CD14-positive monocyte (primary cell): ENCODE measurements around the gene AKR1B1. TPM values are rescaled to one million over a fixed set of nuclear protein-coding genes. Genes with fewer than 3 reads are reported as not detected.

Source experiments
- DNase-seq, 3 donors: peaks; one replicate each; pipeline ENCODE4 v3.0.0-alpha.2; 2011 to 2022
- H2AFZ ChIP-seq: 2 replicates; pipeline ENCODE4 v1.6.0; 2012; ENCODE audit warnings: mild to moderate bottlenecking, low read depth, low read length, inconsistent platforms; ENCODE audit not compliant: insufficient read depth, poor library complexity, severe bottlenecking
- H3K27ac ChIP-seq, 2 donors: 1 replicate in 1 of 2; 2 replicates in 1 of 2; pipeline ENCODE4 v1.5.1; 2012 to 2013; ENCODE audit warnings: low read length in 2 of 2, control low read depth in 1 of 2, inconsistent platforms in 1 of 2, low read depth in 1 of 2, mild to moderate bottlenecking in 1 of 2
- H3K27me3 ChIP-seq, 2 donors: one replicate each; pipeline versions ENCODE4 v1.6.0 to v1.6.1; 2011 to 2013; ENCODE audit warnings: low read length in 2 of 2; ENCODE audit not compliant: control insufficient read depth in 2 of 2, insufficient read depth in 2 of 2
- H3K36me3 ChIP-seq, 2 donors: replicated peaks in 1 of 2; 1 replicate in 1 of 2; 2 replicates in 1 of 2; pipeline versions ENCODE4 v1.5.1 to v1.6.1; 2012 to 2013; ENCODE audit warnings: low read length in 2 of 2, control low read depth in 1 of 2, inconsistent platforms in 1 of 2, mild to moderate bottlenecking in 1 of 2; ENCODE audit not compliant: insufficient read depth in 2 of 2, control insufficient read depth in 1 of 2
- H3K4me1 ChIP-seq, 2 donors: 1 replicate in 1 of 2; 2 replicates in 1 of 2; pipeline versions ENCODE4 v1.5.1 to v1.6.1; 2012 to 2013; ENCODE audit warnings: low read length in 2 of 2, control low read depth in 1 of 2, inconsistent platforms in 1 of 2, mild to moderate bottlenecking in 1 of 2, moderate library complexity in 1 of 2; ENCODE audit not compliant: insufficient read depth in 2 of 2, control insufficient read depth in 1 of 2
- H3K4me2 ChIP-seq: replicated peaks from 2 replicates; pipeline ENCODE3; 2012; ENCODE audit warnings: low read length, moderate library complexity, mild to moderate bottlenecking; ENCODE audit not compliant: poor library complexity, severe bottlenecking; ENCODE audit errors: extremely low read depth
- H3K4me3 ChIP-seq, 3 experiments: fragments of 200-600 bp in 1 of 3; sonication (generic) in 1 of 3; replicated peaks in 1 of 3; 1 replicate in 2 of 3; 2 replicates in 1 of 3; pipeline ENCODE4 v1.5.1; 2011 to 2013; ENCODE audit warnings: low read length in 3 of 3, mild to moderate bottlenecking in 3 of 3, control low read depth in 2 of 3, low read depth in 2 of 3, inconsistent platforms in 1 of 3, moderate library complexity in 1 of 3
- H3K79me2 ChIP-seq: 2 replicates; pipeline ENCODE4 v1.6.0; 2012; ENCODE audit warnings: mild to moderate bottlenecking, control low read depth, inconsistent platforms, low read length, moderate library complexity; ENCODE audit not compliant: insufficient read depth
- H3K9ac ChIP-seq: 2 replicates; pipeline ENCODE4 v1.6.0; 2017; ENCODE audit warnings: low read length, mild to moderate bottlenecking; ENCODE audit not compliant: insufficient read depth, poor library complexity, severe bottlenecking
- H3K9me3 ChIP-seq, 2 donors: replicated peaks in 1 of 2; 1 replicate in 1 of 2; 2 replicates in 1 of 2; pipeline versions ENCODE4 v1.5.1 to v1.6.1; 2012 to 2013; ENCODE audit warnings: low read length in 2 of 2, control low read depth in 1 of 2; ENCODE audit not compliant: control insufficient read depth in 1 of 2, insufficient read depth in 1 of 2
- H4K20me1 ChIP-seq: 2 replicates; pipeline ENCODE4 v1.6.0; 2012; ENCODE audit warnings: mild to moderate bottlenecking, low read length, control low read depth, moderate library complexity; ENCODE audit not compliant: insufficient read depth
- H3K27ac Mint-ChIP-seq, 7 donors: one replicate each; pipeline ENCODE4 v1.8.0; 2020; ENCODE audit warnings: mild to moderate bottlenecking in 7 of 7, mixed read lengths in 7 of 7, moderate library complexity in 6 of 7, inconsistent platforms in 2 of 7
- H3K27me3 Mint-ChIP-seq, 3 donors: one replicate each; pipeline ENCODE4 v1.8.0; 2021 to 2022; ENCODE audit warnings: low read depth in 3 of 3, mild to moderate bottlenecking in 3 of 3, mixed read lengths in 3 of 3, moderate library complexity in 3 of 3, inconsistent platforms in 1 of 3
- H3K36me3 Mint-ChIP-seq, 2 donors: one replicate each; pipeline ENCODE4 v1.8.0; 2020; ENCODE audit warnings: mixed read lengths in 2 of 2, inconsistent platforms in 1 of 2, mild to moderate bottlenecking in 1 of 2
- H3K4me1 Mint-ChIP-seq: one replicate; pipeline ENCODE4 v1.8.0; 2020; ENCODE audit warnings: mild to moderate bottlenecking, mixed read lengths
- H3K4me3 Mint-ChIP-seq, 2 donors: one replicate each; pipeline ENCODE4 v1.8.0; 2020; ENCODE audit warnings: mild to moderate bottlenecking in 2 of 2, mixed read lengths in 2 of 2, moderate library complexity in 1 of 2
- H3K9me3 Mint-ChIP-seq, 7 donors: one replicate each; pipeline ENCODE4 v1.8.0; 2020 to 2022; ENCODE audit warnings: mixed read lengths in 7 of 7, mild to moderate bottlenecking in 6 of 7, moderate library complexity in 6 of 7, inconsistent platforms in 2 of 7
- WGBS: methylation state at CpG from one replicate; pipeline ENCODE4 v1.1.5; 2013; ENCODE audit warnings: missing lambda C conversion rate; ENCODE audit not compliant: insufficient coverage; 5-methylcytosine and 5-hydroxymethylcytosine counted together
- intact Hi-C, 2 donors: fragments of 100-400 bp; cut with micrococcal nuclease; formaldehyde crosslinking; loops; one replicate each; pipeline versions ENCODE4 v1.15.0 to v1.15.1; 2023
- polyA plus RNA-seq, 3 donors: library from polyadenylated mRNA; depleted of rRNA in 1 of 3; unstranded in 2 of 3; stranded (reverse) in 1 of 3; fragments of 300-500 nt in 2 of 3; fragments of >200 nt in 1 of 3; fragmentation: Illumina TruSeq in 2 of 3; gene quantifications; 1 replicate in 2 of 3; 2 replicates in 1 of 3; pipeline ENCODE4 v1.2.3, GENCODE V29; 2012 to 2021
- TF ChIP-seq, protein P1 (sequence below): fragments of 200-600 bp; IDR thresholded peaks from one replicate; pipeline ENCODE4 v1.8.0; 2022; ENCODE audit warnings: antibody characterized with exemption, mild to moderate bottlenecking

The AKR1B1 gene
- polyA plus RNA-seq, 3 donors = 50.1 to 66.4 (median 62.6) TPM

DNA sequence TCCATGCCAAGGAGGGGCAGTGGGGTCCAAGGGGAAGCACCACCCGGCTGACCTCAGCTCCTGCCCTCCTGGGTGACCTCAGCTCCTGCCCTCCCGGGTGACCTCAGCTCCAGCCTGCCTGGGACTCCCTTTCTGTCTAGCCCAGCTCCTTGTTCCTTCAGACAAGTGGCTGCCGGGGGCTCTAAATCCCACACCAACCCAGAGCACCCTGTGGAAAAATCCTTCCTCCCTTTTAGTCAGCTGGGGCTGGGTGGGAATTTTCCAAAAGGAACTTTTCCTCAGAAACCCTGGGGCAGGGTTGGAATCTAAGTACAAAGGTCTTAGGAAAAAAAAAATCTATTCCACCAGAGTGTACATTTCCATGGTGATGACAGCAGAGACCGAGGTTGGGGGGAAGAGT is 36.3 kb downstream of the AKR1B1 start:
- no peaks in the 10 kb centered on the region for H3K36me3 ChIP-seq
- no peak overlapping the region for H3K4me3 ChIP-seq
- H3K4me3 Mint-ChIP-seq = no peak overlapping the region
- TF ChIP-seq, protein P1, sequence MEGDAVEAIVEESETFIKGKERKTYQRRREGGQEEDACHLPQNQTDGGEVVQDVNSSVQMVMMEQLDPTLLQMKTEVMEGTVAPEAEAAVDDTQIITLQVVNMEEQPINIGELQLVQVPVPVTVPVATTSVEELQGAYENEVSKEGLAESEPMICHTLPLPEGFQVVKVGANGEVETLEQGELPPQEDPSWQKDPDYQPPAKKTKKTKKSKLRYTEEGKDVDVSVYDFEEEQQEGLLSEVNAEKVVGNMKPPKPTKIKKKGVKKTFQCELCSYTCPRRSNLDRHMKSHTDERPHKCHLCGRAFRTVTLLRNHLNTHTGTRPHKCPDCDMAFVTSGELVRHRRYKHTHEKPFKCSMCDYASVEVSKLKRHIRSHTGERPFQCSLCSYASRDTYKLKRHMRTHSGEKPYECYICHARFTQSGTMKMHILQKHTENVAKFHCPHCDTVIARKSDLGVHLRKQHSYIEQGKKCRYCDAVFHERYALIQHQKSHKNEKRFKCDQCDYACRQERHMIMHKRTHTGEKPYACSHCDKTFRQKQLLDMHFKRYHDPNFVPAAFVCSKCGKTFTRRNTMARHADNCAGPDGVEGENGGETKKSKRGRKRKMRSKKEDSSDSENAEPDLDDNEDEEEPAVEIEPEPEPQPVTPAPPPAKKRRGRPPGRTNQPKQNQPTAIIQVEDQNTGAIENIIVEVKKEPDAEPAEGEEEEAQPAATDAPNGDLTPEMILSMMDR = no peak
- no peak overlapping the region for H3K27ac Mint-ChIP-seq
- no peak overlapping the region for H3K9ac ChIP-seq
- intact Hi-C loops = no loop called here
- H3K4me1 Mint-ChIP-seq = no peaks in the 10 kb centered on the region
- no CpG with 5 or more reads among the region's 4 CpGs for WGBS
- H3K27me3 ChIP-seq = no peaks in the 10 kb centered on the region
- no peaks in the 10 kb centered on the region for H3K36me3 Mint-ChIP-seq
- no peak overlapping the region for H3K4me2 ChIP-seq
- H3K9me3 ChIP-seq = no peaks in the 10 kb centered on the region
- no peak overlapping the region for H3K27ac ChIP-seq
- no peak for DNase-seq
- H3K27me3 Mint-ChIP-seq = peaks cover 7 to 11% (median 7%) of the 10 kb centered on the region in 3 donors
- H4K20me1 ChIP-seq = no peaks in the 10 kb centered on the region
- H3K79me2 ChIP-seq = no peaks in the 10 kb centered on the region
- no peaks in the 10 kb centered on the region for H3K4me1 ChIP-seq
- no peak overlapping the region for H2AFZ ChIP-seq
- peaks cover 0 to 3% (median 3%) of the 10 kb centered on the region in 7 donors for H3K9me3 Mint-ChIP-seq

DNA sequence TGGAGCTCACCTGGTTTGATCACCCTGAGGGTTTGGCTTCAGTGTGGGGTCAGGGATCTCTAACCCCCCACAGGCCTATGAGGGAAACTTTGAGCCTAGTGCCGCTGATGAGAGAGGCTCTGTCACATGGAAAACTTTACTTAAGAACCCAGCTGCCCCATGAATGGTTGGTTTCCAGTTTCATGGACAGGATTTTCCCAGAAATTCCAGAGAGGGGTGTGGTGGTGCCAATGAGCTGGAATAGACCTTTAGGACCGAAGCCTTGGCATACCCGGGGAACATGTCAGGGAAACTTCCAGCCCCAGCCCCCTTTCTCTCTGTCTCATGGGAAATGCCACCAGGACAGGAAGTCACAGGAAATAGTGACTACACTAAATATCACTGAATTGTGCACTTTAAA is 36.9 kb downstream of the AKR1B1 start:
- no peaks in the 10 kb centered on the region for H3K79me2 ChIP-seq
- Mint-ChIP-seq H3K27me3 (peaks cover 7 to 11% (median 7%) of the 10 kb centered on the region in 3 donors), H3K4me3 (no peak overlapping the region), H3K9me3 (peaks cover 0 to 3% (median 0%) of the 10 kb centered on the region in 7 donors), H3K4me1 (no peaks in the 10 kb centered on the region), H3K27ac (no peak overlapping the region), H3K36me3 (no peaks in the 10 kb centered on the region)
- DNase-seq = no peak
- H3K36me3 ChIP-seq = no peaks in the 10 kb centered on the region
- H4K20me1 ChIP-seq = no peaks in the 10 kb centered on the region
- no peak overlapping the region for H3K9ac ChIP-seq
- intact Hi-C loops = no loop called here
- H3K27ac ChIP-seq = no peak overlapping the region
- no CpG with 5 or more reads among the region's 3 CpGs for WGBS
- H3K4me2 ChIP-seq = no peak overlapping the region
- H3K27me3 ChIP-seq = no peaks in the 10 kb centered on the region
- TF ChIP-seq, protein P1 = no peak
- H2AFZ ChIP-seq = no peak overlapping the region
- H3K4me1 ChIP-seq = no peaks in the 10 kb centered on the region
- H3K4me3 ChIP-seq = no peak overlapping the region
- H3K9me3 ChIP-seq = no peaks in the 10 kb centered on the region
